Neural cell (in vitro differentiated cells): Measurements from ENCODE around the gene MRPL58. TPM values are rescaled to one million over a fixed set of nuclear protein-coding genes. Genes with fewer than 3 reads are reported as not detected.
"Not testable (repeated sequence)": the region's sequence is repeated elsewhere in the genome, so short reads cannot be mapped to it uniquely, and the experiment has no call there.

Source experiments
- H2AFZ ChIP-seq: fragments of 200-600, 300-800 bp; sonication (generic), shearing (Covaris generic); 2 replicates; pipeline ENCODE4 v1.6.0; 2014; ENCODE audit warnings: low read depth, mild to moderate bottlenecking, antibody characterized with exemption, low read length, moderate library complexity
- H3F3A ChIP-seq: fragments of 200-600 bp; shearing (Covaris generic); 2 replicates; pipeline ENCODE4 v1.6.1; 2016; ENCODE audit warnings: mild to moderate bottlenecking, moderate library complexity, mixed read lengths, antibody characterized with exemption, low read length; ENCODE audit not compliant: insufficient read depth, poor library complexity, severe bottlenecking
- H3K27ac ChIP-seq: fragments of 200-600, 300-800 bp; sonication (generic), shearing (Covaris generic); 2 replicates; pipeline ENCODE4 v1.5.1; 2014; ENCODE audit warnings: mild to moderate bottlenecking, low read length, moderate library complexity
- H3K27me3 ChIP-seq: fragments of 300-800, 200-600 bp; sonication (generic), shearing (Covaris generic); 2 replicates; pipeline ENCODE4 v1.6.0; 2014; ENCODE audit warnings: mild to moderate bottlenecking, low read depth, low read length, moderate library complexity; ENCODE audit not compliant: insufficient read depth
- H3K36me3 ChIP-seq: fragments of 300-800, 200-600 bp; sonication (generic), shearing (Covaris generic); 2 replicates; pipeline ENCODE4 v1.5.1; 2014; ENCODE audit warnings: mild to moderate bottlenecking, antibody characterized with exemption, low read length, moderate library complexity; ENCODE audit not compliant: insufficient read depth
- H3K4me2 ChIP-seq: fragments of 300-800, 200-600 bp; sonication (generic), shearing (Covaris generic); 2 replicates; pipeline ENCODE4 v1.6.0; 2014; ENCODE audit warnings: mild to moderate bottlenecking, low read length
- H3K4me3 ChIP-seq: fragments of 300-800, 200-600 bp; sonication (generic), shearing (Covaris generic); 2 replicates; pipeline ENCODE4 v1.5.1; 2014; ENCODE audit warnings: mild to moderate bottlenecking, low read length, moderate library complexity
- H3K79me2 ChIP-seq: fragments of 200-600 bp; shearing (Covaris generic); replicated peaks from 2 replicates; pipeline ENCODE4 v1.6.0; 2014; ENCODE audit warnings: mild to moderate bottlenecking, low read length, moderate library complexity; ENCODE audit not compliant: insufficient read depth
- H3K9ac ChIP-seq: fragments of 300-800, 200-600 bp; sonication (generic), shearing (Covaris generic); 2 replicates; pipeline ENCODE4 v1.6.1; 2016; ENCODE audit warnings: mild to moderate bottlenecking, low read length, mixed read lengths
- H3K9me2 ChIP-seq: fragments of 200-600 bp; shearing (Covaris generic); 2 replicates; pipeline ENCODE4 v1.6.1; 2016; ENCODE audit warnings: mild to moderate bottlenecking, low read length, mixed read lengths; ENCODE audit not compliant: insufficient read depth
- H3K9me3 ChIP-seq: fragments of 200-600, 300-800 bp; sonication (generic), shearing (Covaris generic); 2 replicates; pipeline ENCODE4 v1.6.1; 2016; ENCODE audit warnings: mild to moderate bottlenecking, mixed run types, low read length, moderate library complexity, mixed read lengths
- H4K20me1 ChIP-seq: fragments of 200-600 bp; shearing (Covaris generic); 2 replicates; pipeline ENCODE4 v1.6.1; 2016; ENCODE audit warnings: mild to moderate bottlenecking, mixed run types; ENCODE audit not compliant: insufficient read depth
- EP300 ChIP-seq: fragments of 450-650 bp; conservative IDR thresholded peaks from 2 replicates; pipeline ENCODE4 v1.6.1; 2014; ENCODE audit warnings: antibody characterized with exemption, mild to moderate bottlenecking, moderate library complexity; ENCODE audit not compliant: poor library complexity, severe bottlenecking
- EZH2 ChIP-seq: fragments of 200-600, 300-800 bp; shearing (Covaris generic), sonication (generic); IDR thresholded peaks from 2 replicates; pipeline ENCODE4 v1.6.1; 2014; ENCODE audit warnings: antibody characterized with exemption, low read length, borderline replicate concordance, mild to moderate bottlenecking; ENCODE audit not compliant: insufficient read depth, poor library complexity, severe bottlenecking
- MXI1 ChIP-seq: fragments of 450-650 bp; conservative IDR thresholded peaks from 2 replicates; pipeline ENCODE4 v1.6.1; 2014; ENCODE audit warnings: antibody characterized with exemption, mild to moderate bottlenecking; ENCODE audit not compliant: poor library complexity, severe bottlenecking
- POLR2AphosphoS5 ChIP-seq: IDR thresholded peaks from 2 replicates; pipeline ENCODE4 v1.6.1; 2012
- RAD21 ChIP-seq: fragments of 450-650 bp; conservative IDR thresholded peaks from 2 replicates; pipeline ENCODE4 v1.6.1; 2014; ENCODE audit warnings: antibody characterized with exemption, mild to moderate bottlenecking, moderate library complexity
- SMC3 ChIP-seq: fragments of 450-650 bp; conservative IDR thresholded peaks from 2 replicates; pipeline ENCODE4 v1.6.1; 2014; ENCODE audit warnings: antibody characterized with exemption, mild to moderate bottlenecking, moderate library complexity; ENCODE audit not compliant: poor library complexity
- TAF1 ChIP-seq: IDR thresholded peaks from 2 replicates; pipeline ENCODE4 v1.6.1; 2012; ENCODE audit warnings: low read depth
- polyA plus RNA-seq: library from polyadenylated mRNA; depleted of rRNA; stranded (reverse); fragments of >200 nt; gene quantifications from 2 replicates; pipeline ENCODE4 v1.2.3, GENCODE V29; 2014
- TF ChIP-seq, protein P1 (sequence below): fragments of 450-650 bp; IDR thresholded peaks from 2 replicates; pipeline ENCODE4 v1.5.1; 2014; ENCODE audit warnings: antibody characterized with exemption, mild to moderate bottlenecking, moderate library complexity; ENCODE audit not compliant: poor library complexity, severe bottlenecking

MRPL58 gene
- polyA plus RNA-seq, 1 donor from 2014 or later, result 47.4 TPM

DNA sequence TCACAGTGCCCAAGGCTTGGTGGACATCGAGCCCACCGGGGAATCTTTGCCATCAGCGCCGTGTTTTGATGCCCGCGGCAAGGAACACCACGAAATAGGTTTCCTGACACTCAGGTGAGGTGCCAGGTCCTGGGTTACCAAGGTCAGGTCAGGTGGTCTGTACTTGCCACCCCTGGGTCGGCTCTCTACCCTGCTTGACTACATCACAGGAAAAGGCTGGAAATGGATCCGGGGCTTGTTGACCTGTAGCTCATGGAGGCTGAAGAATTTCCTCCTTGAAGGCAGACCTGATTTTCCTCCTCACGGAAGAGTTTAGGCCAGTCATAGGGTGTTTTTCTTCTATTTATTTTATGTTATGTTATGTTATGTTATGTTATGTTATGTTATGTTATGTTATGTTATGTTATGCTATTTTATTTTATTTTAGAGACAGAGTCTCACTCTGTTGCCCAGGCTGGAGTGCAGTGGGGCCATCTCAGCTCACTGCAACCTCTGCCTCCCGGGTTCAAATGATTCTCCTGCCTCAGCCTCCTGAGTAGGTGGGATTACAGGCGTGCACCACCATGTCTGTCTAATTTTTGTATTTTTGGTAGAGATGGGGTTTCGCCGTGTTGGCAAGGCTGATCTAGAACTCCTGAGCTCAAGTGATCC lies 29.7 kb upstream of the MRPL58 start:
- not testable (repeated sequence) for H3F3A ChIP-seq, H3K36me3 ChIP-seq, H4K20me1 ChIP-seq, H3K79me2 ChIP-seq, H3K27me3 ChIP-seq, H3K9me3 ChIP-seq, H3K9me2 ChIP-seq
- H3K9ac ChIP-seq, result peak overlapping the region; percentile 92
- H3K4me3 ChIP-seq, result peak overlapping the region; percentile 90
- H3K27ac ChIP-seq, result peak overlapping the region; percentile 90
- peak; percentile 14 for TF ChIP-seq MXI1
- H3K4me2 ChIP-seq, result peak overlapping the region; percentile 96
- peak overlapping the region; percentile 97 for H2AFZ ChIP-seq

DNA sequence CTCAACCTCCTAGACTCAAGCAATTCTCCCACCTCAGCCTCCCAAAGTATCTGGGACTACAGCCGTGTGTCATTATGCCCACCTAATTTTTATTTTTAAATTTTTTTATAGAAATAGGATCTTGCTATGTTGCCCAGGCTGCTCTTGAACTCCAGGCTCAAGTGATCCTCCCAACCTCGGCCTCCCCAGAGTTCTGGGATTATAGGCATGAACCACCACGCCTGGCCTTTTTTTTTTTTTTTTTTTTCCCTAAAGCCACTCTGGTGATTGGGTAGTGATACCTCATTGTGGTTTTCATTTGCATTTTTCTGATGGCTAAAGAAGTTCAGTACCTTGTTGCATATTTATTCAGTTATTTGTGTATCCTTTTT lies 26.3 kb upstream of the MRPL58 start:
- TF ChIP-seq EZH2 (no peak), TAF1 (no peak), RAD21 (no peak), POLR2AphosphoS5 (no peak), SMC3 (no peak), MXI1 (no peak)
- TF ChIP-seq, protein P1, sequence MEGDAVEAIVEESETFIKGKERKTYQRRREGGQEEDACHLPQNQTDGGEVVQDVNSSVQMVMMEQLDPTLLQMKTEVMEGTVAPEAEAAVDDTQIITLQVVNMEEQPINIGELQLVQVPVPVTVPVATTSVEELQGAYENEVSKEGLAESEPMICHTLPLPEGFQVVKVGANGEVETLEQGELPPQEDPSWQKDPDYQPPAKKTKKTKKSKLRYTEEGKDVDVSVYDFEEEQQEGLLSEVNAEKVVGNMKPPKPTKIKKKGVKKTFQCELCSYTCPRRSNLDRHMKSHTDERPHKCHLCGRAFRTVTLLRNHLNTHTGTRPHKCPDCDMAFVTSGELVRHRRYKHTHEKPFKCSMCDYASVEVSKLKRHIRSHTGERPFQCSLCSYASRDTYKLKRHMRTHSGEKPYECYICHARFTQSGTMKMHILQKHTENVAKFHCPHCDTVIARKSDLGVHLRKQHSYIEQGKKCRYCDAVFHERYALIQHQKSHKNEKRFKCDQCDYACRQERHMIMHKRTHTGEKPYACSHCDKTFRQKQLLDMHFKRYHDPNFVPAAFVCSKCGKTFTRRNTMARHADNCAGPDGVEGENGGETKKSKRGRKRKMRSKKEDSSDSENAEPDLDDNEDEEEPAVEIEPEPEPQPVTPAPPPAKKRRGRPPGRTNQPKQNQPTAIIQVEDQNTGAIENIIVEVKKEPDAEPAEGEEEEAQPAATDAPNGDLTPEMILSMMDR, result no peak
- Histone ChIP-seq H3K9ac (no peak overlapping the region), H3K79me2 (peaks cover 20% of the 10 kb centered on the region), H3K9me3 (no peaks in the 10 kb centered on the region), H4K20me1 (no peaks in the 10 kb centered on the region), H3K27me3 (no peaks in the 10 kb centered on the region), H3K36me3 (no peaks in the 10 kb centered on the region), H3K9me2 (no peaks in the 10 kb centered on the region), H3K27ac (no peak overlapping the region), H3F3A (no peaks in the 10 kb centered on the region), H3K4me3 (no peak overlapping the region), H2AFZ (no peak overlapping the region), H3K4me2 (no peak overlapping the region)

DNA sequence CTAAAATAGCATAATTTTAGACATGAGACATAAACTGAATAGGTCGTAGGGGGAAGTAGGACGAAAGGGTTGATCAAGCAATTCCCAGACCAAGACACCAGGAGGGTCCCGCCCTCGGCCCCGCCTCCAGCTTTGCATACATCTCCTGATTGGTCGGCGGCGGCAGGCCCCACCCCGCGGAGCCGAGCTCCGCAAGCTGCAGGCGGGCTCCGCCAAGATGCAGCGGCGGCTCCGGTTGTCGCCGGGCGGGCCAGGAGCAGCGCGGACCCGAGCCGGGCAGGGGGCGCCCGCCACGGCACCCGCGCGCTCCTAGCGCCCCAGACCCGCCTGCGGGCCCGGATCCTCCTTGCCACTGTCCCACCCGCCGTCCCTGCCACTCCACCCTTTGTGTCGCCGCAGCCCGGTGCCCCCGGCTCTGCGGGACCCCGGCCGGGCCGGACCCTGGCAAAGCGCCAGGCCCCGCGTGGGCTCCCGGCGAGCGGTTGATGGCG lies 25.0 kb upstream of the MRPL58 start, which contains the start of gene CDR2L:
TSS of gene CDR2L (plus strand) at position 215 of the 491 bp plus-strand sequence. CDS start 412 bp downstream, outside the sequence.
- H3K4me3 ChIP-seq, result peak within 1 kb of the TSS; percentile 90

More for the DNA sequence above, 25.0 kb upstream of the MRPL58 start, which contains the start of gene CDR2L:
- Histone ChIP-seq H3K27ac (peak within 1 kb of the TSS; percentile 75), H3K9ac (peak within 1 kb of the TSS; percentile 87), H3K9me3 (no peaks in the 10 kb centered on the region), H3K79me2 (peaks cover 20% of the 10 kb centered on the region), H3K27me3 (no peaks in the 10 kb centered on the region), H2AFZ (peak within 1 kb of the TSS; percentile 25), H3K36me3 (no peaks in the 10 kb centered on the region), H3K9me2 (no peaks in the 10 kb centered on the region), H3F3A (no peaks in the 10 kb centered on the region), H3K4me2 (peak within 1 kb of the TSS; percentile 70), H4K20me1 (no peaks in the 10 kb centered on the region)
- peak; percentile 31 for TF ChIP-seq SMC3
- TF ChIP-seq EZH2, result no peak
- peak; percentile 47 for TF ChIP-seq TAF1
- TF ChIP-seq, protein P1, result peak; percentile 33
- TF ChIP-seq POLR2AphosphoS5, result peak; percentile 91
- TF ChIP-seq RAD21, result peak; percentile 15
- no peak for TF ChIP-seq EP300
